Measurements from ENCODE around the gene SIVA1.

DNA sequence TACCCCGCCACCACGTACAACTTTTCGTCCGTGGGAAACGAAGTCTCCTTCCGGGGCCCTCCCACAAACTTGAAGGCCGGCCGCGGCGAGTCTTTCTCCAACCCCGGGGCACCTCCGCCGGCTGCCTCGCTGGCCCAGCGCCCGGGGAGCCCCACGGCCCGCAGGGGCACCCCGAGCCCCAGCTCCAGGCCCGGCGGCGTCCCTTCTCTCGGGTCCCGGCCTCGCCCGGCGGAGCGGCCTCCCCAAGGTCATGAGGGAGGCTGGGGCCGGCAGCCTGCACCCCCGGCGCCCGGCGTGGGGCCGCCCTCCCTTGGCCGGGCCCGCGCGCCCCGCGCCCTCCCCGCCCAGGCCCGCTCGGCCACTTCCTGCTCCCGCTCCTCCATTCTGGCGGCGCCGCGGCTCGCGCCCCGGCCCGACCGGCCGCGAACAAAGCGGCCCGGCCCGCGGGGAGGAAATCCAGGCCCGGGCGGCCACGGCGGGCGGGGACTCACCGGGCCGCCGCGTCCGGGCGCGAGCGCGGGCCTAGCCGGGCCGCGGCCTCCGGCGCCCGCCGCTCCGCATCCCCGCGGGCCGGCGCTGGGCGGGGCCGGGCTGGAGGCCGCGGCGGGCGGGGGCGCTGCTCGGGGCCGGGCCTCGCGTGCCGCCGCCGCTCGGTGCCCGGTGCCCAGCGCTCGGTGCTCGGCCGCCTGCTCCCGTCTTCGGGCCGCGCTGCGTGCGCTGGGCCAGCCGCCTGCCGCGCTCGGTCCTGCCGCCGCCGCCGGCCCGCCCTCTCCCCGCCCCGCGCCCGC lies 42.2 kb downstream of the SIVA1 start, which contains the start of gene AKT1:
- TF ChIP-seq, protein P1, sequence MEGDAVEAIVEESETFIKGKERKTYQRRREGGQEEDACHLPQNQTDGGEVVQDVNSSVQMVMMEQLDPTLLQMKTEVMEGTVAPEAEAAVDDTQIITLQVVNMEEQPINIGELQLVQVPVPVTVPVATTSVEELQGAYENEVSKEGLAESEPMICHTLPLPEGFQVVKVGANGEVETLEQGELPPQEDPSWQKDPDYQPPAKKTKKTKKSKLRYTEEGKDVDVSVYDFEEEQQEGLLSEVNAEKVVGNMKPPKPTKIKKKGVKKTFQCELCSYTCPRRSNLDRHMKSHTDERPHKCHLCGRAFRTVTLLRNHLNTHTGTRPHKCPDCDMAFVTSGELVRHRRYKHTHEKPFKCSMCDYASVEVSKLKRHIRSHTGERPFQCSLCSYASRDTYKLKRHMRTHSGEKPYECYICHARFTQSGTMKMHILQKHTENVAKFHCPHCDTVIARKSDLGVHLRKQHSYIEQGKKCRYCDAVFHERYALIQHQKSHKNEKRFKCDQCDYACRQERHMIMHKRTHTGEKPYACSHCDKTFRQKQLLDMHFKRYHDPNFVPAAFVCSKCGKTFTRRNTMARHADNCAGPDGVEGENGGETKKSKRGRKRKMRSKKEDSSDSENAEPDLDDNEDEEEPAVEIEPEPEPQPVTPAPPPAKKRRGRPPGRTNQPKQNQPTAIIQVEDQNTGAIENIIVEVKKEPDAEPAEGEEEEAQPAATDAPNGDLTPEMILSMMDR (IDR thresholded peaks at IDR 0.05; ENCODE audit: low read length) = no peak
- TF ChIP-seq EZH2 (optimal IDR thresholded peaks at IDR 0.05; ENCODE audit: low read depth, low read length) (no peak), EZH2phosphoT487 (IDR thresholded peaks at IDR 0.05; ENCODE audit: low read length) (no peak)
